ENCODE results near the gene ARHGEF2. TPM values are rescaled to one million over a fixed set of nuclear protein-coding genes. Genes with fewer than 3 reads are reported as not detected.

Gene ARHGEF2
- polyA plus RNA-seq, 2 of the 4 experiments (the other 2 are of a cell fraction) = 21.3 to 67.4 TPM

DNA sequence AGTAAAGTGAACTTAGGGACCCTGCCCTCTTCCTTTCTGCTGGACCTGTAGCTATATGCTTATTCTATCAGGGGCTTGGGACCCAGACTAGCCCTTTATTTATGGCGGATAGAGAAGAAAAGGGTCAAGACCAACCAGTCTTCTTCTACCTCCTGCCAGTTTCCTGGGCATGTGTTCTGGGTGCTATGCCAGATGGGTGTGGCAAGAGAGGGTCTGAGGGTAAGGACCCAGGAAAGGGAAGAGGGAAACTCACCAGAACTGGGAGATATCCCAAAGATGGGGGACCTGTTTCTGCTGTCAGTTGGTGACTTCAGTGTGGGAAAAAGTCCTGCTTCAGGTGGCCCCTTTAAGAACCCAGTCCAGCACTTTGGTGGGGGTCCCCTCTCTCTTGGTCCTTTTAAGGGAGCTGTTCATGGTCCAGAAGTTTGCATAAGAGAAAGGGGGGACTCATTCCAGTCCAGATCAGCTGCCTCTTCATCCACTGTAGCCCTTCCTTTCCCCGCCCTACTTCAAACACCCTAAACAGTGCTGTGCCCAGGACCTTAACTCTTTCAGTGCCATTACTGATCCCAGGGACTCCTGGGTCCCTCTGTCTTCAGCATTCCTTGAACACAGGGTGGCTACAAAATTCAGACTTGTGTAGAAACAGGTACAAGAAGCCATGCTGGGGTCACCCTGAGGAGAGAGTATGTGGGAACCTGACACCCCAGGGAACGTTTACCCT, 24.0 kb upstream of the ARHGEF2 start:
- POLR2A ChIA-PET = no interaction called here
- DNase-seq (ENCODE audit: low read depth in 1 of 2, low spot score in 1 of 2) (peak in 1 of 2 experiments; percentile 32), FAIRE-seq (no peak), ATAC-seq (peak in 1 of 2 experiments; percentile 64; a peak in 4 of 6 replicates)
- H3K27ac ChIP-seq = peak overlapping the region; percentile 68 to 85
- WGBS (ENCODE audit: missing lambda C conversion rate) = 54% methylated on average over 3 of the region's 3 CpGs
- peak overlapping the region; percentile 67 for H3K4me2 ChIP-seq
- no peaks in the 10 kb centered on the region for H3K9me3 ChIP-seq
- no peak for TF ChIP-seq GATA3 (IDR thresholded peaks at IDR 0.05; ENCODE audit: borderline replicate concordance)
- no peak for TF ChIP-seq ZC3H11A (IDR thresholded peaks at IDR 0.05)
- TF ChIP-seq EHMT2 (IDR thresholded peaks at IDR 0.05; ENCODE audit: low read depth) = no peak
- TF ChIP-seq CBX2 (IDR thresholded peaks at IDR 0.05; ENCODE audit: borderline replicate concordance, low read depth) = no peak
- TF ChIP-seq, protein P1, sequence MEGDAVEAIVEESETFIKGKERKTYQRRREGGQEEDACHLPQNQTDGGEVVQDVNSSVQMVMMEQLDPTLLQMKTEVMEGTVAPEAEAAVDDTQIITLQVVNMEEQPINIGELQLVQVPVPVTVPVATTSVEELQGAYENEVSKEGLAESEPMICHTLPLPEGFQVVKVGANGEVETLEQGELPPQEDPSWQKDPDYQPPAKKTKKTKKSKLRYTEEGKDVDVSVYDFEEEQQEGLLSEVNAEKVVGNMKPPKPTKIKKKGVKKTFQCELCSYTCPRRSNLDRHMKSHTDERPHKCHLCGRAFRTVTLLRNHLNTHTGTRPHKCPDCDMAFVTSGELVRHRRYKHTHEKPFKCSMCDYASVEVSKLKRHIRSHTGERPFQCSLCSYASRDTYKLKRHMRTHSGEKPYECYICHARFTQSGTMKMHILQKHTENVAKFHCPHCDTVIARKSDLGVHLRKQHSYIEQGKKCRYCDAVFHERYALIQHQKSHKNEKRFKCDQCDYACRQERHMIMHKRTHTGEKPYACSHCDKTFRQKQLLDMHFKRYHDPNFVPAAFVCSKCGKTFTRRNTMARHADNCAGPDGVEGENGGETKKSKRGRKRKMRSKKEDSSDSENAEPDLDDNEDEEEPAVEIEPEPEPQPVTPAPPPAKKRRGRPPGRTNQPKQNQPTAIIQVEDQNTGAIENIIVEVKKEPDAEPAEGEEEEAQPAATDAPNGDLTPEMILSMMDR (IDR thresholded peaks at IDR 0.05) = no peak
- TF ChIP-seq JUNB (IDR thresholded peaks at IDR 0.05) = no peak
- TF ChIP-seq POLR2A (IDR thresholded peaks at IDR 0.05; ENCODE audit: low read length) = no peak
- TF ChIP-seq FOSL2 (IDR thresholded peaks at IDR 0.05) = no peak
- no peak for TF ChIP-seq FOSL2 (CRISPR knock-in tag; IDR thresholded peaks at IDR 0.05)
- no peak for TF ChIP-seq JUN (IDR thresholded peaks at IDR 0.05)
- no peak for TF ChIP-seq SMC3 (IDR thresholded peaks at IDR 0.05)
- TF ChIP-seq CEBPB (IDR thresholded peaks at IDR 0.05) = no peak
- TF ChIP-seq USF2 (IDR thresholded peaks at IDR 0.05) = no peak
- TF ChIP-seq, protein P2, sequence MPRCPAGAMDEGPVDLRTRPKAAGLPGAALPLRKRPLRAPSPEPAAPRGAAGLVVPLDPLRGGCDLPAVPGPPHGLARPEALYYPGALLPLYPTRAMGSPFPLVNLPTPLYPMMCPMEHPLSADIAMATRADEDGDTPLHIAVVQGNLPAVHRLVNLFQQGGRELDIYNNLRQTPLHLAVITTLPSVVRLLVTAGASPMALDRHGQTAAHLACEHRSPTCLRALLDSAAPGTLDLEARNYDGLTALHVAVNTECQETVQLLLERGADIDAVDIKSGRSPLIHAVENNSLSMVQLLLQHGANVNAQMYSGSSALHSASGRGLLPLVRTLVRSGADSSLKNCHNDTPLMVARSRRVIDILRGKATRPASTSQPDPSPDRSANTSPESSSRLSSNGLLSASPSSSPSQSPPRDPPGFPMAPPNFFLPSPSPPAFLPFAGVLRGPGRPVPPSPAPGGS (IDR thresholded peaks at IDR 0.05) = no peak
- TF ChIP-seq FOSB (CRISPR knock-in tag; IDR thresholded peaks at IDR 0.05) = no peak
- no peak for TF ChIP-seq ZFP36 (IDR thresholded peaks at IDR 0.05; ENCODE audit: borderline replicate concordance, partially characterized antibody)
- no peak for TF ChIP-seq RNF2 (IDR thresholded peaks at IDR 0.05; ENCODE audit: borderline replicate concordance, low read depth)
- TF ChIP-seq CHD4 (IDR thresholded peaks at IDR 0.05; ENCODE audit: borderline replicate concordance) = no peak
- H3K4me1 ChIP-seq = peaks cover 39% of the 10 kb centered on the region
- CTCF ChIA-PET = interaction anchor here (0.6 to 6.6 kb wide), 11 partner anchors 12 to 130 kb away, joined by 3 to 63 read pairs (median 4); no protein-coding TSS in a partner anchor
- H3K4me3 ChIP-seq = peak overlapping the region; percentile 17; the same call in 1 of the 3 replicates

DNA sequence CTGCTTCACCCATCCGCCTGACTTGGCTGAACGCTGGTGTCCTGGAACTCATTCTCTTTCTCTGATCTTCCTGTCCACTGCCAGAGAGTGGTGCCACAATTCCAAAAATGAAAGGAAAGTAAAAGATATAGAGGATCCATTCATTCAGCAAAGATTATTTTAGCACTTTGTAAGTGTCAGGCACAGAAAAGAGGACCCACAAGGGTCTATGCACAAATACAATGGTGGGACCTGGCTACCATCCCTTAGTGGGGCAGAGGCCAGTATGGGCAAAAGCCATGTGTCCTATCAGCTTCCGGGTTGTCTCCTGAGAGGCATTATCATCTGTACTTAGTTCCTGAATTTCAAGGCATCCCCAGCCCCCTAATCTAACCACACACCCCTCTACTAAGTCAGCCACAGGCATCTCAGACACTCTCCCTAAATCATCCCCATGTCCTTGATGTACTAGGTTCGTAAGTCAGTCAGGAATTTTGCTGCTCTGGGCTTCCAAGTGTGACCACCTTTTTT, 23.4 kb upstream of the ARHGEF2 start:
- FAIRE-seq (no peak), ATAC-seq (peak; percentile 14 to 36; a peak in 3 of 6 replicates), DNase-seq (ENCODE audit: low read depth in 1 of 2, low spot score in 1 of 2) (no peak)
- TF ChIP-seq KDM1A (IDR thresholded peaks at IDR 0.05; ENCODE audit: low read depth) (no peak), RAD21 (conservative IDR thresholded peaks at IDR 0.05 in 1 of 2, IDR thresholded peaks at IDR 0.05 in 1 of 2) (peak; percentile 25 to 35; a peak in 2 of 5 replicates)
- Histone ChIP-seq H3K4me1 (peaks cover 39% of the 10 kb centered on the region), H3K27ac (peak overlapping the region; percentile 68 to 85), H3K4me2 (peak overlapping the region; percentile 67), H3K9me3 (no peaks in the 10 kb centered on the region), H3K4me3 (0 out of 3 replicates have a peak overlapping the region, but pooled peaks have one; percentile 17)
- WGBS (ENCODE audit: missing lambda C conversion rate) = 38% methylated on average over 4 of the region's 4 CpGs
- ChIA-PET POLR2A (interaction anchor here (0.6 kb wide), 1 partner anchor 24 kb away, joined by 4 read pairs; the partner anchor contains the start of gene ARHGEF2), CTCF (interaction anchor here (0.6 to 6.6 kb wide), 10 partner anchors 11 to 64 kb away, joined by 3 to 63 read pairs (median 4); no protein-coding TSS in a partner anchor)
